Transverse colon (tissue), 4 donors: ENCODE results near the gene TIA1.

ENCODE experiments used
- EP300 ChIP-seq: sonication (generic); formaldehyde crosslinking; IDR thresholded peaks from one replicate; pipeline ENCODE4 v1.6.1; 2017; ENCODE audit warnings: antibody characterized with exemption, low read depth
- POLR2A ChIP-seq: fragments of 450-650 bp; IDR thresholded peaks from one replicate; pipeline ENCODE4 v1.6.1; 2016; ENCODE audit warnings: antibody characterized with exemption, mild to moderate bottlenecking, moderate library complexity
- POLR2AphosphoS5 ChIP-seq, 3 donors: sonication (generic); formaldehyde crosslinking; IDR thresholded peaks; one replicate each; pipeline ENCODE4 v1.6.1; 2016; ENCODE audit warnings: antibody characterized with exemption in 3 of 3
- TF ChIP-seq, protein P1 (sequence below), 5 experiments: fragments of 200-600 bp in 3 of 5; fragments of 450-650 bp in 2 of 5; sonication (generic) in 3 of 5; IDR thresholded peaks; 1 replicate in 2 of 5; 2 replicates in 3 of 5; pipeline ENCODE4 v1.5.1; 2016 to 2017; ENCODE audit warnings: antibody characterized with exemption in 5 of 5, inconsistent platforms in 3 of 5, mild to moderate bottlenecking in 2 of 5, moderate library complexity in 1 of 5

DNA sequence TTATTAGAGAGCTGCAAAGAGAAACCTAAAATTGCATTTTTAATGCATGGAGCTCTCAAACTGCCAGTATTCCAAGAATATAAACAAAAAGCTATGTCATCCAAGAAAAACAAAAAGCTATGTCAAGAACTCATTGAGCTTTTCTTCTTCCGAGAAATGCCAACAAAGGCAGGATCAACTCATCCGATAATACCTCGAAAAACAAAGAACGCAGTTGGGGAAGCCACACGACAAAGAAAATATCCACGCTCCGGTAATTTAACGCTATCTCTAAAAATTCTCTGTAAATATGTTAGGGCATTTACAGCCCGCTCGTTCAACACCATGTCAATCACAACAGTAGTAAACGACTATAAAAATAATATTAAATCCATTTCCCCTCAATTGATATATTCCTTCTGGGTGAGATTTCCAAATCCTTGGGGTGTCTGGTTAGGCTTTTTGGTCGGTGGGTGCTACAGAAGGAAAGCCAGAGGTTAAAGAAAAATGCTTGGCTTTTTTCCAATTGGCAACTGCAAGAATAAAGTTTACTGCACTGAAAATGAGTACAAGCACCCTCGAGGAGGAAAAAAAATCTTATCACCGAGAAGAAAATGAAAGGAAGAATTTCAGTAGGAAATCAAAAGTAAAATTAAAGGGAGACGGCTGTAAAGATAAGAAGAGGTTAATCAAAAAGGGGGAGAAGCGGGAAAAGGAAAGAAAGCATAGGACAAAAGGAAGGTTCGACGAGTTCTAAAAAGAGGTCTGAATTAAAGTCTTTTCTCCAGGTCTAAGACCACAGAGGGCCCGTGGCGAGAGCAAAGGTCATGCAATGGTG is 856 bp downstream of the TIA1 start:
- TF ChIP-seq POLR2A (no peak), POLR2AphosphoS5 (IDR thresholded peaks at IDR 0.05) (no peak), EP300 (no peak)
- TF ChIP-seq, protein P1, sequence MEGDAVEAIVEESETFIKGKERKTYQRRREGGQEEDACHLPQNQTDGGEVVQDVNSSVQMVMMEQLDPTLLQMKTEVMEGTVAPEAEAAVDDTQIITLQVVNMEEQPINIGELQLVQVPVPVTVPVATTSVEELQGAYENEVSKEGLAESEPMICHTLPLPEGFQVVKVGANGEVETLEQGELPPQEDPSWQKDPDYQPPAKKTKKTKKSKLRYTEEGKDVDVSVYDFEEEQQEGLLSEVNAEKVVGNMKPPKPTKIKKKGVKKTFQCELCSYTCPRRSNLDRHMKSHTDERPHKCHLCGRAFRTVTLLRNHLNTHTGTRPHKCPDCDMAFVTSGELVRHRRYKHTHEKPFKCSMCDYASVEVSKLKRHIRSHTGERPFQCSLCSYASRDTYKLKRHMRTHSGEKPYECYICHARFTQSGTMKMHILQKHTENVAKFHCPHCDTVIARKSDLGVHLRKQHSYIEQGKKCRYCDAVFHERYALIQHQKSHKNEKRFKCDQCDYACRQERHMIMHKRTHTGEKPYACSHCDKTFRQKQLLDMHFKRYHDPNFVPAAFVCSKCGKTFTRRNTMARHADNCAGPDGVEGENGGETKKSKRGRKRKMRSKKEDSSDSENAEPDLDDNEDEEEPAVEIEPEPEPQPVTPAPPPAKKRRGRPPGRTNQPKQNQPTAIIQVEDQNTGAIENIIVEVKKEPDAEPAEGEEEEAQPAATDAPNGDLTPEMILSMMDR (IDR thresholded peaks at IDR 0.05), result no peak
